PC-3 (cell line): Measurements from ENCODE around the gene VASH2. TPM values are rescaled to one million over a fixed set of nuclear protein-coding genes. Genes with fewer than 3 reads are reported as not detected.

ENCODE experiments used
- ATAC-seq: fragments of 200-7000 bp; cut with Tn5 transposase; 2 replicates; pipeline ENCODE4 v1.9.1; 2020; ENCODE audit warnings: mild to moderate bottlenecking, moderate library complexity
- BruUV-seq: library from RNA; stranded (reverse); fragments of 400-500 nt; replicated peaks from 2 replicates; lab custom pipeline; 2021; lab: Mats Ljungman, UMichigan
- CTCF ChIA-PET: fragments of 300-600 bp; sonication (Branson Sonifier 250); formaldehyde crosslinking; loops from one replicate; lab custom pipeline; 2022; ENCODE audit warnings: antibody characterized with exemption; lab: Charles Lee
- POLR2A ChIA-PET: fragments of 300-600 bp; sonication (Branson Sonifier 250); formaldehyde crosslinking; loops from one replicate; lab custom pipeline; 2022; ENCODE audit warnings: antibody characterized with exemption; ENCODE audit not compliant: unreplicated experiment; lab: Charles Lee
- DNase-seq: peaks from one replicate; pipeline ENCODE4 v3.0.0-alpha.2; 2015
- H2AFZ ChIP-seq: fragments of 300-600 bp; sonication (generic); 2 replicates; pipeline ENCODE4 v1.6.0; 2016; ENCODE audit warnings: antibody characterized with exemption, low read length
- H3F3A ChIP-seq: fragments of 300-600 bp; sonication (generic); one replicate; pipeline ENCODE4 v1.6.0; 2017; ENCODE audit warnings: antibody characterized with exemption, low read length, control low read depth, mild to moderate bottlenecking; ENCODE audit not compliant: unreplicated experiment
- H3K27ac ChIP-seq: fragments of 300-600 bp; sonication (generic); 2 replicates; pipeline ENCODE4 v1.5.1; 2016; ENCODE audit warnings: mild to moderate bottlenecking, low read length
- H3K27me3 ChIP-seq: fragments of 300-600 bp; sonication (generic); 2 replicates; pipeline ENCODE4 v1.6.1; 2016; ENCODE audit warnings: low read length, mixed read lengths
- H3K36me3 ChIP-seq: fragments of 300-600 bp; sonication (generic); 2 replicates; pipeline ENCODE4 v1.6.1; 2016; ENCODE audit warnings: low read depth, mixed run types, low read length, mixed read lengths
- H3K4me1 ChIP-seq: fragments of 300-600 bp; sonication (generic); 2 replicates; pipeline ENCODE4 v1.5.1; 2016; ENCODE audit warnings: low read length; ENCODE audit not compliant: insufficient read depth
- H3K4me2 ChIP-seq: fragments of 300-600 bp; sonication (generic); 2 replicates; pipeline ENCODE4 v1.6.0; 2016; ENCODE audit warnings: low read length
- H3K4me3 ChIP-seq: fragments of 300-600 bp; sonication (generic); 2 replicates; pipeline ENCODE4 v1.5.1; 2016; ENCODE audit warnings: mild to moderate bottlenecking, low read length, mixed read lengths
- H3K79me2 ChIP-seq: fragments of 300-600 bp; sonication (generic); 2 replicates; pipeline ENCODE4 v1.6.1; 2017; ENCODE audit warnings: low read length, mixed read lengths
- H3K9ac ChIP-seq: fragments of 300-600 bp; sonication (generic); 2 replicates; pipeline ENCODE4 v1.6.0; 2016; ENCODE audit warnings: mild to moderate bottlenecking, low read length
- H3K9me2 ChIP-seq: fragments of 300-600 bp; sonication (generic); replicated peaks from 2 replicates; pipeline ENCODE4 v1.6.1; 2016; ENCODE audit warnings: mixed run types, low read length, mixed read lengths
- H3K9me3 ChIP-seq: fragments of 300-600 bp; sonication (generic); 2 replicates; pipeline ENCODE4 v1.6.1; 2016; ENCODE audit warnings: low read length, mixed read lengths
- H4K20me1 ChIP-seq: fragments of 300-600 bp; sonication (generic); 2 replicates; pipeline ENCODE4 v1.6.1; 2016; ENCODE audit warnings: low read length, mixed read lengths
- EZH2 ChIP-seq: fragments of 300-600 bp; sonication (generic); IDR thresholded peaks from one replicate; pipeline ENCODE4 v1.6.1; 2017; ENCODE audit warnings: antibody characterized with exemption, mild to moderate bottlenecking, low read length; ENCODE audit not compliant: unreplicated experiment
- EZH2phosphoT487 ChIP-seq: fragments of 300-600 bp; sonication (generic); IDR thresholded peaks from 2 replicates; pipeline ENCODE4 v1.6.1; 2018; ENCODE audit warnings: mild to moderate bottlenecking, antibody characterized with exemption, low read length, borderline replicate concordance
- intact Hi-C: fragments of 100-400 bp; cut with micrococcal nuclease; formaldehyde crosslinking; loops from 2 replicates; pipeline ENCODE4 v1.9.0; 2023
- total RNA-seq: library from RNA; depleted of rRNA; stranded (reverse); fragments of >200 nt; gene quantifications from 2 replicates; pipeline ENCODE4 v1.2.3, GENCODE V29; 2014
- TF ChIP-seq, protein P1 (sequence below): fragments of 300-600 bp; sonication (generic); conservative IDR thresholded peaks from 2 replicates; pipeline ENCODE4 v1.5.1; 2017; ENCODE audit warnings: antibody characterized with exemption, low read depth, mild to moderate bottlenecking, low read length

The VASH2 gene
- total RNA-seq, 1 experiment from 2014 or later: 4.7 TPM

DNA sequence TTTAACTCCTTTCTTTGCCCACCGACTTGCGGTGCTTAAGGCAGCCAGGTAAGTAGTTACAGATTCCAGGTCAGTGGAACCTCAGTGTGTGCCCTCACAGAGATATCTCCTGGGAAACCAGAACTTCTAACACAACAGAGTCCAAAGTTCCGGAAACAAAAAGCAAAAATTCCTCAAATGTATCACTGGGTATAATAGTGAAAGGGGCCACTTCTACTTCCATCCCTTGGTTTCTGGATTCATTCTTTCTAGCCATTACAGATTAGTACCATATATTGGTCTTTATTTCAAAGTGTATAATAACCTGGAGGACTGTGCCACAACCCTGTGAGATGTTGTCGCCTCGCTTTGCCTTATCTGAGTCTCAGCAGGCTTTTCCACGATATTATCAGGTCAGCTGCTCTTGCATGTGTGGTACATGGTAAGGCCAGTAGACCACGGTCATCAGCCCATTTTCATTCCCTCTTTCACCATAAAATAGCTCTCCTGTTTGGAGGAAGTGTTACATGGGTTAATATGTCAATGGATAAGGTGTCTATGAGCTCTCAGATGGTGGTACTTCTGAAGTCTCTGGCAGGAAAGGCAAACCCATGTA is 14.9 kb upstream of the VASH2 start:
- Histone ChIP-seq H3K9me2 (no peaks in the 10 kb centered on the region), H3K27ac (no peak overlapping the region), H3F3A (no peaks in the 10 kb centered on the region), H3K4me1 (0 out of 2 replicates have a peak, but pooled peaks cover 6% of the 10 kb centered on the region), H2AFZ (no peak overlapping the region), H4K20me1 (no peaks in the 10 kb centered on the region), H3K36me3 (no peaks in the 10 kb centered on the region), H3K9me3 (no peaks in the 10 kb centered on the region), H3K27me3 (no peaks in the 10 kb centered on the region), H3K4me3 (no peak overlapping the region), H3K9ac (no peak overlapping the region), H3K4me2 (no peak overlapping the region), H3K79me2 (no peaks in the 10 kb centered on the region)
- ATAC-seq (no peak), DNase-seq (no peak)
- BruUV-seq: no TSS peak
- ChIA-PET POLR2A (no interaction called here), CTCF (no interaction called here)
- no peak for TF ChIP-seq EZH2phosphoT487
- TF ChIP-seq, protein P1, sequence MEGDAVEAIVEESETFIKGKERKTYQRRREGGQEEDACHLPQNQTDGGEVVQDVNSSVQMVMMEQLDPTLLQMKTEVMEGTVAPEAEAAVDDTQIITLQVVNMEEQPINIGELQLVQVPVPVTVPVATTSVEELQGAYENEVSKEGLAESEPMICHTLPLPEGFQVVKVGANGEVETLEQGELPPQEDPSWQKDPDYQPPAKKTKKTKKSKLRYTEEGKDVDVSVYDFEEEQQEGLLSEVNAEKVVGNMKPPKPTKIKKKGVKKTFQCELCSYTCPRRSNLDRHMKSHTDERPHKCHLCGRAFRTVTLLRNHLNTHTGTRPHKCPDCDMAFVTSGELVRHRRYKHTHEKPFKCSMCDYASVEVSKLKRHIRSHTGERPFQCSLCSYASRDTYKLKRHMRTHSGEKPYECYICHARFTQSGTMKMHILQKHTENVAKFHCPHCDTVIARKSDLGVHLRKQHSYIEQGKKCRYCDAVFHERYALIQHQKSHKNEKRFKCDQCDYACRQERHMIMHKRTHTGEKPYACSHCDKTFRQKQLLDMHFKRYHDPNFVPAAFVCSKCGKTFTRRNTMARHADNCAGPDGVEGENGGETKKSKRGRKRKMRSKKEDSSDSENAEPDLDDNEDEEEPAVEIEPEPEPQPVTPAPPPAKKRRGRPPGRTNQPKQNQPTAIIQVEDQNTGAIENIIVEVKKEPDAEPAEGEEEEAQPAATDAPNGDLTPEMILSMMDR: no peak
- no peak for TF ChIP-seq EZH2
- intact Hi-C loops: no loop called here

DNA sequence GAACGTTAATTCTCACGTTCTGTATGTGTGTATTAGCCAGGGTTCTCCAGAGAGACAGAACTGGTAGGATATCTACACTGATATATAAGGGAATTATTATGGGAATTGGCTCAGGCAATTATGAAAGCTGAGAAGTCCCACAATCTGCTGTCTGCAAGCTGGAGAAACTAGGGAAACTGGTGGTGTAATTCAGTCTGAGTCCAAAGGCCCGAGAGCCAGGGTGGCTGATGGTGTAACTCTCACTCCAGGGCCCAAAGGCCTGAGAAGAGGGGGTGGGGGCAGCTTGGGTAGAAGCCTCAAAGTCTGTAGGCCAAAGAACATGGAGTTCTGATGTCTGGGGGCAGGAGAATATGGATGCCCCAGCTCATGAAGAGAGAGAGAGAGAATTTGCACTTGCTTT is 13.3 kb upstream of the VASH2 start:
- Histone ChIP-seq H3K4me3 (no peak overlapping the region), H3K4me2 (no peak overlapping the region), H3K79me2 (no peaks in the 10 kb centered on the region), H4K20me1 (no peaks in the 10 kb centered on the region), H2AFZ (no peak overlapping the region), H3K36me3 (no peaks in the 10 kb centered on the region), H3K27ac (no peak overlapping the region), H3F3A (no peaks in the 10 kb centered on the region), H3K27me3 (no peaks in the 10 kb centered on the region), H3K4me1 (no peaks in the 10 kb centered on the region), H3K9ac (no peak overlapping the region), H3K9me2 (no peaks in the 10 kb centered on the region), H3K9me3 (no peaks in the 10 kb centered on the region)
- no peak for DNase-seq
- ATAC-seq: no peak
- CTCF ChIA-PET: no interaction called here
- intact Hi-C loops: no loop called here
- TF ChIP-seq EZH2phosphoT487: no peak
- TF ChIP-seq EZH2: no peak
- TF ChIP-seq, protein P1: no peak
- no TSS peak for BruUV-seq
- POLR2A ChIA-PET: interaction anchor here (0.6 kb wide), 1 partner anchor 22 kb away, joined by 4 read pairs; no protein-coding TSS in a partner anchor

DNA sequence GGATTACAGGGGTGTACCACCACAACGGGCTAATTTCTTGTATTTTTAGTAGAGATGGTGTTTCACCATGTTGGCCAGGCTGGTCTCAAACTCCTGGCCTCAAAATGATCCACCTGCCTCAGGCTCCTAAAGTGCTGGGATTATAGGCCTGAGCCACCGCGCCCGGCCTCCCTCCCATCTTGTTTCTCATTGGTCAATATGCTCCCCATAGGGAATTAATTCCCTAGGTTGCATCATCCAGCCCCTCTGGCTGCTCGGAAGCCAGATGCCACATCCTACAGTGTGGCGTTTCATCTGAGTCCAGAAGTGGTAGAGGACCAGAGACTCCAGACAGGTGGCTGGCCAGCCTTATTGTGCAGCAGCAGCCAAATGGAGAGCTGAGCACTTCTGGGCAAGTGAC is 11.5 kb upstream of the VASH2 start:
- Histone ChIP-seq H3K36me3 (no peaks in the 10 kb centered on the region), H3K79me2 (no peaks in the 10 kb centered on the region), H2AFZ (no peak overlapping the region), H3K4me1 (no peaks in the 10 kb centered on the region), H3K9me3 (no peaks in the 10 kb centered on the region), H3K4me2 (no peak overlapping the region), H3K9ac (no peak overlapping the region), H3K27me3 (no peaks in the 10 kb centered on the region), H3K27ac (no peak overlapping the region), H3K4me3 (no peak overlapping the region), H4K20me1 (no peaks in the 10 kb centered on the region), H3K9me2 (no peaks in the 10 kb centered on the region), H3F3A (no peaks in the 10 kb centered on the region)
- BruUV-seq: no TSS peak
- ATAC-seq: no peak
- intact Hi-C loops: no loop called here
- DNase-seq: no peak
- ChIA-PET POLR2A (interaction anchor here (0.6 kb wide), 1 partner anchor 443 kb away, joined by 3 read pairs; no protein-coding TSS in a partner anchor), CTCF (no interaction called here)
- no peak for TF ChIP-seq EZH2phosphoT487
- TF ChIP-seq EZH2: no peak
- TF ChIP-seq, protein P1: no peak
